Prostate gland (tissue), 2 donors: ENCODE results near the gene LVRN.

Source experiments
- POLR2A ChIP-seq: fragments of 450-650 bp; IDR thresholded peaks from one replicate; pipeline ENCODE4 v1.6.1; 2016; ENCODE audit warnings: antibody characterized with exemption, mild to moderate bottlenecking
- TF ChIP-seq, protein P1 (sequence below), 4 experiments: fragments of 200-600 bp in 2 of 4; fragments of 450-650 bp in 2 of 4; sonication (generic) in 2 of 4; IDR thresholded peaks; 1 replicate in 3 of 4; 2 replicates in 1 of 4; pipeline ENCODE4 v1.5.1; 2016 to 2019; ENCODE audit warnings: antibody characterized with exemption in 4 of 4, mild to moderate bottlenecking in 2 of 4, moderate library complexity in 2 of 4

DNA sequence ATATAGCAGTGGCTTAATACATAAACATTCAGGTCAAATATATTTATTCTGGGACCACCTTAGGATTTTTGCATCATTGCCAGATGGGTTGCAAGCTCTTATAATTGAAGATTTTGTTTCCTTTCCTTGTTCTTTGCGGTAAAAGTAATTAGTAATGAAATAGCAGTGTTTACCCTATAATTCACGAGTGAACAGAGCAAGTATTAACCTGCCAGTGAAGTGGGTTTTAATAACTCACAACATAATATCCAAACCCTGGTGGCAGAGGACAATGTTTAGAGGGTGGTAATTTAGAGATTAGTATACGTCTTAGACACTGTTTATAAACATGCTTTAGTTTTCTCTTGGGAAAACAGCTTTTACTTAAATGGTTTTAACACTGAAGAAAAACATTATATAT lies 81.8 kb downstream of the LVRN start:
- TF ChIP-seq, protein P1, sequence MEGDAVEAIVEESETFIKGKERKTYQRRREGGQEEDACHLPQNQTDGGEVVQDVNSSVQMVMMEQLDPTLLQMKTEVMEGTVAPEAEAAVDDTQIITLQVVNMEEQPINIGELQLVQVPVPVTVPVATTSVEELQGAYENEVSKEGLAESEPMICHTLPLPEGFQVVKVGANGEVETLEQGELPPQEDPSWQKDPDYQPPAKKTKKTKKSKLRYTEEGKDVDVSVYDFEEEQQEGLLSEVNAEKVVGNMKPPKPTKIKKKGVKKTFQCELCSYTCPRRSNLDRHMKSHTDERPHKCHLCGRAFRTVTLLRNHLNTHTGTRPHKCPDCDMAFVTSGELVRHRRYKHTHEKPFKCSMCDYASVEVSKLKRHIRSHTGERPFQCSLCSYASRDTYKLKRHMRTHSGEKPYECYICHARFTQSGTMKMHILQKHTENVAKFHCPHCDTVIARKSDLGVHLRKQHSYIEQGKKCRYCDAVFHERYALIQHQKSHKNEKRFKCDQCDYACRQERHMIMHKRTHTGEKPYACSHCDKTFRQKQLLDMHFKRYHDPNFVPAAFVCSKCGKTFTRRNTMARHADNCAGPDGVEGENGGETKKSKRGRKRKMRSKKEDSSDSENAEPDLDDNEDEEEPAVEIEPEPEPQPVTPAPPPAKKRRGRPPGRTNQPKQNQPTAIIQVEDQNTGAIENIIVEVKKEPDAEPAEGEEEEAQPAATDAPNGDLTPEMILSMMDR (IDR thresholded peaks at IDR 0.05) = no peak
- TF ChIP-seq POLR2A = no peak
